Sigmoid colon (tissue), 7 donors: ENCODE data around the gene ANKRD33B. TPM values are rescaled to one million over a fixed set of nuclear protein-coding genes. Genes with fewer than 3 reads are reported as not detected.

ENCODE experiments used
- DNase-seq: peaks from one replicate; pipeline ENCODE4 v3.0.0-alpha.2; 2019
- H3K27ac ChIP-seq, 4 donors: fragments of 200-600 bp; sonication (generic); one replicate each; pipeline ENCODE4 v1.5.1; 2016 to 2019; ENCODE audit warnings: mild to moderate bottlenecking in 1 of 4
- H3K27me3 ChIP-seq, 3 donors: fragments of 200-600 bp; sonication (generic); one replicate each; pipeline ENCODE4 v1.5.1; 2019; ENCODE audit warnings: mild to moderate bottlenecking in 1 of 3
- H3K36me3 ChIP-seq, 4 donors: fragments of 200-600 bp; sonication (generic); one replicate each; pipeline ENCODE4 v1.5.1; 2016 to 2019
- H3K4me1 ChIP-seq, 4 donors: fragments of 200-600 bp; sonication (generic); one replicate each; pipeline ENCODE4 v1.5.1; 2017 to 2019
- H3K4me3 ChIP-seq, 4 donors: fragments of 200-600 bp; sonication (generic); one replicate each; pipeline ENCODE4 v1.5.1; 2017 to 2019; ENCODE audit warnings: mild to moderate bottlenecking in 2 of 4, moderate library complexity in 1 of 4
- H3K9me3 ChIP-seq, 4 donors: fragments of 200-600 bp in 3 of 4; sonication (generic) in 3 of 4; one replicate each; pipeline versions ENCODE4 v1.5.1 to v1.6.1; 2013 to 2019
- CTCF ChIP-seq, 4 experiments: fragments of 450-650 bp in 3 of 4; fragments of 200-600 bp in 1 of 4; IDR thresholded peaks; one replicate each; pipeline ENCODE4 v1.5.1; 2016 to 2019; ENCODE audit warnings: antibody characterized with exemption in 4 of 4, mild to moderate bottlenecking in 3 of 4, moderate library complexity in 2 of 4
- EP300 ChIP-seq, 4 donors: sonication (generic); formaldehyde crosslinking; IDR thresholded peaks; one replicate each; pipeline ENCODE4 v1.6.1; 2017; ENCODE audit warnings: antibody characterized with exemption in 4 of 4
- POLR2A ChIP-seq, 2 donors: fragments of 450-650 bp; IDR thresholded peaks; one replicate each; pipeline ENCODE4 v1.6.1; 2016; ENCODE audit warnings: antibody characterized with exemption in 2 of 2, mild to moderate bottlenecking in 2 of 2, moderate library complexity in 2 of 2
- POLR2AphosphoS5 ChIP-seq, 4 donors: sonication (generic); formaldehyde crosslinking; IDR thresholded peaks; one replicate each; pipeline ENCODE4 v1.6.1; 2017; ENCODE audit warnings: antibody characterized with exemption in 4 of 4
- WGBS, 2 donors: extraction: QIAGEN DNeasy Blood & Tissue Kit; methylation state at CpG; one replicate each; pipeline ENCODE4 v1.1.7; 2013; 5-methylcytosine and 5-hydroxymethylcytosine counted together
- intact Hi-C: fragments of 100-400 bp; cut with DNase I; formaldehyde crosslinking; loops from one replicate; pipeline ENCODE4 v1.15.1; 2023
- polyA plus RNA-seq, 3 donors: library from polyadenylated mRNA; stranded (reverse); fragments of 200-250 nt; gene quantifications; one replicate each; pipeline ENCODE4 v1.2.3, GENCODE V29; 2013
- total RNA-seq, 4 donors: library from RNA; depleted of rRNA; stranded (reverse); fragments of >200 nt; gene quantifications; one replicate each; pipeline ENCODE4 v1.1.0, GENCODE V29; 2016
- donor health status: healthy with polysubstance abuse.
- donor health status: Bipolar disorder and iron deficiency.
- donor health status: healthy.

Gene ANKRD33B
- total and polyA plus RNA-seq, 7 donors, result 0.23 to 4.6 (median 2.7) TPM

- no peak for DNase-seq
- Histone ChIP-seq H3K4me3 (no peak overlapping the region), H3K27ac (no peak overlapping the region), H3K4me1 (no peaks in the 10 kb centered on the region), H3K9me3 (no peaks in the 10 kb centered on the region), H3K36me3 (no peaks in the 10 kb centered on the region), H3K27me3 (peaks cover 0 to 21% (median 0%) of the 10 kb centered on the region in 3 donors)
- 95 to 97% methylated on average over 22 to 36 of the region's 48 CpGs for WGBS, 2 donors
- TF ChIP-seq POLR2A (IDR thresholded peaks at IDR 0.05), result no peak
- no peak for TF ChIP-seq CTCF (IDR thresholded peaks at IDR 0.05)
- no peak for TF ChIP-seq EP300 (IDR thresholded peaks at IDR 0.05)
- no peak for TF ChIP-seq POLR2AphosphoS5 (IDR thresholded peaks at IDR 0.05)
- intact Hi-C loops, result no loop called here
These were observed 76.0 kb downstream of the ANKRD33B start for GRCh38 chr5:10639846-10640368.

- no peaks in the 10 kb centered on the region for H3K36me3 ChIP-seq
- DNase-seq, result no peak
- intact Hi-C loops, result no loop called here
- no peaks in the 10 kb centered on the region for H3K4me1 ChIP-seq
- H3K9me3 ChIP-seq, result no peaks in the 10 kb centered on the region
- no peak overlapping the region for H3K27ac ChIP-seq
- no peak overlapping the region for H3K4me3 ChIP-seq
- TF ChIP-seq POLR2AphosphoS5 (IDR thresholded peaks at IDR 0.05) (no peak), CTCF (IDR thresholded peaks at IDR 0.05) (no peak), EP300 (IDR thresholded peaks at IDR 0.05) (no peak), POLR2A (IDR thresholded peaks at IDR 0.05) (no peak)
- no peaks in the 10 kb centered on the region for H3K27me3 ChIP-seq
- 67 to 74% methylated on average over 7 of the region's 7 CpGs for WGBS, 2 donors
These were observed 78.5 kb downstream of the ANKRD33B start for GRCh38 chr5:10642367-10642766.

GRCh38 chr5:10644192-10644591 lies 80.3 kb downstream of the ANKRD33B start:
- 62 to 68% methylated on average over 9 of the region's 9 CpGs for WGBS, 2 donors
- no peaks in the 10 kb centered on the region for H3K36me3 ChIP-seq
- DNase-seq, result no peak
- intact Hi-C loops, result no loop called here
- no peak overlapping the region for H3K27ac ChIP-seq
- no peaks in the 10 kb centered on the region for H3K9me3 ChIP-seq
- no peaks in the 10 kb centered on the region for H3K4me1 ChIP-seq
- H3K27me3 ChIP-seq, result peaks cover 2 to 12% (median 6%) of the 10 kb centered on the region in 3 donors
- no peak overlapping the region for H3K4me3 ChIP-seq
- TF ChIP-seq CTCF (IDR thresholded peaks at IDR 0.05), result no peak
- no peak for TF ChIP-seq POLR2A (IDR thresholded peaks at IDR 0.05)
- no peak for TF ChIP-seq POLR2AphosphoS5 (IDR thresholded peaks at IDR 0.05)
- no peak for TF ChIP-seq EP300 (IDR thresholded peaks at IDR 0.05)

GRCh38 chr5:10645146-10645545 lies 81.3 kb downstream of the ANKRD33B start:
- Histone ChIP-seq H3K36me3 (no peaks in the 10 kb centered on the region), H3K27ac (no peak overlapping the region), H3K27me3 (peaks cover 7 to 22% (median 16%) of the 10 kb centered on the region in 3 donors), H3K4me1 (peaks cover 0 to 4% (median 0%) of the 10 kb centered on the region in 4 donors), H3K9me3 (no peaks in the 10 kb centered on the region), H3K4me3 (no peak overlapping the region)
- intact Hi-C loops, result no loop called here
- 93 to 96% methylated on average over 3 of the region's 3 CpGs for WGBS, 2 donors
- DNase-seq, result no peak
- no peak for TF ChIP-seq POLR2AphosphoS5 (IDR thresholded peaks at IDR 0.05)
- no peak for TF ChIP-seq CTCF (IDR thresholded peaks at IDR 0.05)
- TF ChIP-seq POLR2A (IDR thresholded peaks at IDR 0.05), result no peak
- TF ChIP-seq EP300 (IDR thresholded peaks at IDR 0.05), result no peak

GRCh38 chr5:10645671-10646070 lies 81.8 kb downstream of the ANKRD33B start:
- peaks cover 7 to 27% (median 16%) of the 10 kb centered on the region in 3 donors for H3K27me3 ChIP-seq
- H3K27ac ChIP-seq, result no peak overlapping the region
- intact Hi-C loops, result no loop called here
- no peaks in the 10 kb centered on the region for H3K36me3 ChIP-seq
- TF ChIP-seq EP300 (IDR thresholded peaks at IDR 0.05) (no peak), CTCF (IDR thresholded peaks at IDR 0.05) (no peak), POLR2A (IDR thresholded peaks at IDR 0.05) (no peak), POLR2AphosphoS5 (IDR thresholded peaks at IDR 0.05) (no peak)
- H3K4me1 ChIP-seq, result peaks cover 0 to 4% (median 0%) of the 10 kb centered on the region in 4 donors
- 79 to 87% methylated on average over 6 of the region's 6 CpGs for WGBS, 2 donors
- no peaks in the 10 kb centered on the region for H3K9me3 ChIP-seq
- H3K4me3 ChIP-seq, result no peak overlapping the region
- DNase-seq, result no peak
